Dermis microvascular lymphatic vessel endothelial cell (primary cell): Measurements from ENCODE around the gene PPIA. TPM values are rescaled to one million over a fixed set of nuclear protein-coding genes. Genes with fewer than 3 reads are reported as not detected.
"Not testable (repeated sequence)": the region's sequence is repeated elsewhere in the genome, so short reads cannot be mapped to it uniquely, and the experiment has no call there.

Experiments
- DNase-seq, 2 donors: peaks; one replicate each; pipeline versions ENCODE4 v3.0.0 to v3.0.0-alpha.2; 2010; ENCODE audit warnings: low read depth in 2 of 2
- total RNA-seq: library from RNA; depleted of rRNA; stranded (reverse); fragments of >200 nt; gene quantifications from 2 replicates; pipeline ENCODE4 v1.2.1, GENCODE V29; 2014

The PPIA gene
- total RNA-seq, 1 donor from 2014 or later = 1,887 TPM

- DNase-seq = not testable (repeated sequence)
These were observed 11.3 kb upstream of the PPIA start for GRCh38 chr7:44785218-44785617.

GRCh38 chr7:44787041-44787440, 9.4 kb upstream of the PPIA start:
- no peak for DNase-seq

- no peak for DNase-seq
These were observed 8.7 kb upstream of the PPIA start for GRCh38 chr7:44787762-44788161.

- no peak for DNase-seq
These were observed 6.5 kb upstream of the PPIA start for GRCh38 chr7:44789990-44790389.

- DNase-seq = no peak
These were observed 4.9 kb upstream of the PPIA start for GRCh38 chr7:44791278-44792219.

- DNase-seq = no peak
These were observed 2.6 kb upstream of the PPIA start for GRCh38 chr7:44793919-44794318.

GRCh38 chr7:44794331-44794730, 2.1 kb upstream of the PPIA start:
- DNase-seq = no peak

GRCh38 chr7:44796034-44796503, 412 bp upstream of the PPIA start:
- DNase-seq = no peak

- DNase-seq = peak; percentile 78 to 91
These were observed 1.1 kb downstream of the PPIA start for GRCh38 chr7:44797329-44798258.

GRCh38 chr7:44798649-44799305, 2.3 kb downstream of the PPIA start:
- no peak for DNase-seq

- no peak for DNase-seq
These were observed 3.5 kb downstream of the PPIA start for GRCh38 chr7:44799939-44800338.

GRCh38 chr7:44801890-44802289, 5.4 kb downstream of the PPIA start:
- DNase-seq = no peak

- DNase-seq = no peak
These were observed 6.0 kb downstream of the PPIA start for GRCh38 chr7:44802418-44803025.

- not testable (repeated sequence) for DNase-seq
These were observed 7.5 kb downstream of the PPIA start for GRCh38 chr7:44803828-44804519.

GRCh38 chr7:44805950-44806349, 9.5 kb downstream of the PPIA start:
- no peak for DNase-seq

- no peak for DNase-seq
These were observed 12.5 kb downstream of the PPIA start for GRCh38 chr7:44808914-44809393.

GRCh38 chr7:44811093-44811492, 14.6 kb downstream of the PPIA start:
- no peak for DNase-seq

- no peak for DNase-seq
These were observed 15.1 kb downstream of the PPIA start for GRCh38 chr7:44811571-44811970.

GRCh38 chr7:44814919-44815318, 18.4 kb downstream of the PPIA start:
- DNase-seq = no peak

- DNase-seq = no peak
These were observed 22.8 kb downstream of the PPIA start for GRCh38 chr7:44819292-44819691.
